Retina (tissue), 1 donor: ENCODE measurements around the gene FGR.
"Not testable (repeated sequence)": the region's sequence is repeated elsewhere in the genome, so short reads cannot be mapped to it uniquely, and the experiment has no call there.

ENCODE experiments used
- DNase-seq: peaks from one replicate; pipeline ENCODE4 v3.0.0-alpha.2; 2016

The FGR gene

GRCh38 chr1:27634985-27635367 lies at the start of gene FGR:
FGR (minus strand) TSS chr1:27635185; CDS start chr1:27623916, 11,269 bp downstream.
- DNase-seq: no peak

- no peak for DNase-seq
These were observed 49.2 kb upstream of the FGR start for GRCh38 chr1:27684176-27684575.

- DNase-seq: no peak
These were observed 47.5 kb upstream of the FGR start for GRCh38 chr1:27682351-27682944.

- not testable (repeated sequence) for DNase-seq
These were observed 46.6 kb upstream of the FGR start for GRCh38 chr1:27681580-27681979.

GRCh38 chr1:27680225-27680791 lies 45.3 kb upstream of the FGR start:
- not testable (repeated sequence) for DNase-seq

- no peak for DNase-seq
These were observed 43.8 kb upstream of the FGR start for GRCh38 chr1:27678747-27679146.

GRCh38 chr1:27676410-27676809 lies 41.4 kb upstream of the FGR start:
- DNase-seq: no peak

GRCh38 chr1:27672750-27673112 lies 37.7 kb upstream of the FGR start:
- DNase-seq: no peak

GRCh38 chr1:27671964-27672749 lies 37.2 kb upstream of the FGR start, which contains the start of gene IFI6:
IFI6 (minus strand) TSS chr1:27672192; CDS start chr1:27669314, 2,878 bp downstream.
- DNase-seq: peak; percentile 85

- DNase-seq: no peak
These were observed 34.9 kb upstream of the FGR start for GRCh38 chr1:27669876-27670275.

GRCh38 chr1:27668808-27669723 lies 34.1 kb upstream of the FGR start:
- DNase-seq: peak; percentile 89

- DNase-seq: no peak
These were observed 33.3 kb upstream of the FGR start for GRCh38 chr1:27668121-27668807.

GRCh38 chr1:27666791-27667254 lies 31.8 kb upstream of the FGR start:
- DNase-seq: no peak

- no peak for DNase-seq
These were observed 31.3 kb upstream of the FGR start for GRCh38 chr1:27666294-27666693.

GRCh38 chr1:27665016-27665651 lies 30.1 kb upstream of the FGR start:
- DNase-seq: no peak

GRCh38 chr1:27664291-27664690 lies 29.3 kb upstream of the FGR start:
- DNase-seq: no peak

- peak; percentile 93 for DNase-seq
These were observed 27.9 kb upstream of the FGR start for GRCh38 chr1:27662707-27663393.

- no peak for DNase-seq
These were observed 27.3 kb upstream of the FGR start for GRCh38 chr1:27662261-27662660.

- DNase-seq: no peak
These were observed 26.6 kb upstream of the FGR start for GRCh38 chr1:27661412-27662075.

- DNase-seq: no peak
These were observed 25.4 kb upstream of the FGR start for GRCh38 chr1:27660300-27660835.
